Right lobe of liver (tissue), 4 donors: ENCODE data around the gene PRR16.

Experiments
- CTCF ChIP-seq, 4 donors: fragments of 200-600 bp in 3 of 4; fragments of 450-650 bp in 1 of 4; IDR thresholded peaks; one replicate each; pipeline versions ENCODE4 v1.5.1 to v1.8.0; 2016 to 2022; ENCODE audit warnings: antibody characterized with exemption in 4 of 4, mild to moderate bottlenecking in 2 of 4
- POLR2A ChIP-seq: fragments of 450-650 bp; IDR thresholded peaks from one replicate; pipeline ENCODE4 v1.6.1; 2017; ENCODE audit warnings: antibody characterized with exemption, mild to moderate bottlenecking
- donor health status: DM: no; HTN: no; CAD: no.
- donor health status: DM: no; HTN: no; CAD: no.
- donor health status: DM: no; HTN: yes; CAD: no.

- TF ChIP-seq POLR2A (no peak), CTCF (IDR thresholded peaks at IDR 0.05) (no peak)
These were observed 240.0 kb downstream of the PRR16 start for GRCh38 chr5:120703918-120704587.
